ENCODE measurements around the gene ARHGAP44. TPM values are rescaled to one million over a fixed set of nuclear protein-coding genes. Genes with fewer than 3 reads are reported as not detected.
A peak's percentile ranks its signal among the peaks of the same experiment; 100 is the strongest.

The ARHGAP44 gene
- total RNA-seq, 2 experiments from 2014 or later = not detected

DNA sequence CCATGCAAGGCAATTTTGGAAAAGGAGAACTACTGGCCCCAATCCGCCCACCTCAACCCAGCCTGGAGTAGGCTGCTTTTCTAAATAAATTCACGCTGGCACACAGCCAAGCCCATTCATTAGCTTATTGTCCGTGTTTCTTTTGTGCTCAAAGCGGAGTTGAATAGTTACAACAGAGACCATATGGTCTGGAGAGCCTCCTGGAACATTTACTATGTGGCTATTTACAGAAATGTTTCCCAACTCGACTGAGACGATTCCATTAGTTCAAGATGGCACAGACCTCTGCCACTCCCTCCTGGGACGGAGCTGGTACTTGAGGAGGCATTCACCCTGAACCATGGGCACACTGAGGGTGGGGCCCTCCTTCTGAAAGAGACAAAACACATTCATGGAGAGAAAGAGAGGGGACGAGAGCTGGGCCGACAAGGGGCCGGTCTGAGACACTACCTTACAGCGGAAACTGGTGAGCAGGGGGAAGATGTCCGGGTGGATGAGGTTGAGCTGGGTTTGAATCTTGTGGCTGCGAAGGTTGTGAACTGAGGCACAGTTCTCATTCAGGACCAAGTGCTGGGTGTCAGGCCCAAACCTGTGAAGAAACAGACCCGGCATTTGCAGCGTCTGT lies 212.8 kb downstream of the ARHGAP44 start:
- TF ChIP-seq, protein P1, sequence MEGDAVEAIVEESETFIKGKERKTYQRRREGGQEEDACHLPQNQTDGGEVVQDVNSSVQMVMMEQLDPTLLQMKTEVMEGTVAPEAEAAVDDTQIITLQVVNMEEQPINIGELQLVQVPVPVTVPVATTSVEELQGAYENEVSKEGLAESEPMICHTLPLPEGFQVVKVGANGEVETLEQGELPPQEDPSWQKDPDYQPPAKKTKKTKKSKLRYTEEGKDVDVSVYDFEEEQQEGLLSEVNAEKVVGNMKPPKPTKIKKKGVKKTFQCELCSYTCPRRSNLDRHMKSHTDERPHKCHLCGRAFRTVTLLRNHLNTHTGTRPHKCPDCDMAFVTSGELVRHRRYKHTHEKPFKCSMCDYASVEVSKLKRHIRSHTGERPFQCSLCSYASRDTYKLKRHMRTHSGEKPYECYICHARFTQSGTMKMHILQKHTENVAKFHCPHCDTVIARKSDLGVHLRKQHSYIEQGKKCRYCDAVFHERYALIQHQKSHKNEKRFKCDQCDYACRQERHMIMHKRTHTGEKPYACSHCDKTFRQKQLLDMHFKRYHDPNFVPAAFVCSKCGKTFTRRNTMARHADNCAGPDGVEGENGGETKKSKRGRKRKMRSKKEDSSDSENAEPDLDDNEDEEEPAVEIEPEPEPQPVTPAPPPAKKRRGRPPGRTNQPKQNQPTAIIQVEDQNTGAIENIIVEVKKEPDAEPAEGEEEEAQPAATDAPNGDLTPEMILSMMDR (IDR thresholded peaks at IDR 0.05) = no peak
- Mint-ChIP-seq H3K4me1 (ENCODE audit: low read depth) (peaks cover 8% of the 10 kb centered on the region), H3K9me3 (no peaks in the 10 kb centered on the region), H3K27ac (no peak overlapping the region), H3K27me3 (no peaks in the 10 kb centered on the region), H3K4me3 (no peak overlapping the region), H3K36me3 (ENCODE audit: low read depth) (peaks cover 67% of the 10 kb centered on the region)
- ChIA-PET CTCF (interaction anchor here (0.9 to 1.5 kb wide), 3 partner anchors 16 to 27 kb away, joined by 4 to 5 read pairs (median 5); partner anchors contain the start of gene ELAC2), POLR2A (interaction anchor here (1.2 kb wide), 1 partner anchor 16 kb away, joined by 4 read pairs; no protein-coding TSS in a partner anchor)
- no peak for DNase-seq
- no peak for ATAC-seq (ENCODE audit: poor library complexity)
- intact Hi-C loops (cut with DNase I, micrococcal nuclease) = loop anchor here in 1 of 2 experiments (5.0 kb wide), 1 partner anchor 820 kb away; no protein-coding TSS in a partner anchor
- Histone ChIP-seq H3K4me1 (ENCODE audit: insufficient read depth, low read length) (no peaks in the 10 kb centered on the region), H3K27me3 (ENCODE audit: control insufficient read depth in 1 of 2, insufficient read depth in 2 of 2, low read length in 2 of 2) (no peaks in the 10 kb centered on the region), H3K27ac (ENCODE audit: low read depth in 1 of 2, low read length in 2 of 2) (no peak overlapping the region), H3K4me3 (ENCODE audit: low read length) (no peak overlapping the region), H3K36me3 (ENCODE audit: insufficient read depth, low read length) (peaks cover 94% of the 10 kb centered on the region), H3K9me3 (ENCODE audit: control insufficient read depth in 1 of 2, insufficient read depth in 1 of 2, low read length in 2 of 2) (no peaks in the 10 kb centered on the region)

DNA sequence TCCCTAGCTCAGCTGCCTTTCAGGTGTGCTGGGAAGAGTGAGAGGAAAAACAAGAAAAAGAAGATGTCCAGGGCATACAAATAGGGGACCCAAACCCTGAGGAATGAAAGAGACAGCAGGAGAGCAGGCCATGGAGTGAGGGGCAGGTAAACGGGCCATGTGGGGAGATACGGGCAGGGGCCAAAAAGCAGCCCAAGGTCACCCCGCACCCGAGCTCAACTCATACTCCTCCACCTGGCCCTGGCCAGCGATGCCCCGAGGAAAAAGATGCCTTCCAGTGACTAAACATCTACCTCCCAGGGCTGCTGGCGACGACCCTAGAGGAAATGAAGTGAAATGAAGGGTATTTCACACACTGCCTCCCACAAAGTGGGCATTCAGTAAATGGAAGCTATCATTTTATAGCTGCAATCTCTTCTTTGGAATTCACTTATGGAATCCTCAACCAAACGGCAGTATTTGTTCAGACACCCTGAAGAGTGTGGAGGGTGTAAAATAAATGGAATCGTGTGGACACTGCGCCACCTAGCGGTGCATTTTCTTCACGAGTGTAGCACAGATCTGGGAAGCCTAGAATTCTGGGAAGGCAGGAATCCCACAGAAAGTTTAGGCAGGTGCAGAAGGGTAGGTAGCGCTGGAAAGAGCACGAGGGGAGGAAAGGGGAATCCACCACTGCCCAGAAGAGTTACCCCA lies 213.6 kb downstream of the ARHGAP44 start:
- H3K4me1 Mint-ChIP-seq (ENCODE audit: low read depth) = peaks cover 8% of the 10 kb centered on the region

DNA sequence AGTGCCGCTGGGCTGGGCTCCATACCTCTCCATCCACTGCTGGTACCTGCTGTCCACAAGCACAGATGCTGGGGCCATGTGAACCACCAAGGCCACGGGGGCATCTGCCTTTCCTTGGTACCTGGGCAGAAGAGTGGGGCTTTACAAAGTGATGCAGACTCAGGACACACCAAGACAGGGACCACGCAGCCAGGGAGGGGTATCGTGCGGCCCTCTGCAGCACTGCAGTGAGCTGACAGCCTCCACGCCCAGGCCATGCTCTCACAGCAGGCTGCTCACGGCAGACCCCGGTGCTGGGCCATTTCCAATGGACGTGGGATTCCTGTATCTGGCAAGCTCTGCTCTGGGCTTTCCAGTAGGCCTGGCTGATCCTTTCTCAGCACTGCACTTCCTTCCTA lies 214.2 kb downstream of the ARHGAP44 start:
- ATAC-seq (ENCODE audit: poor library complexity) = no peak
- intact Hi-C loops (cut with DNase I, micrococcal nuclease) = loop anchor here in 1 of 2 experiments (5.0 kb wide), 1 partner anchor 821 kb away; no protein-coding TSS in a partner anchor

More for the DNA sequence above, 213.6 kb downstream of the ARHGAP44 start:
- H3K36me3 Mint-ChIP-seq (ENCODE audit: low read depth) = peaks cover 65% of the 10 kb centered on the region
- no peak overlapping the region for H3K4me3 Mint-ChIP-seq
- peak; percentile 16 to 70 (median 34) for DNase-seq
- no peaks in the 10 kb centered on the region for H3K9me3 ChIP-seq (ENCODE audit: control insufficient read depth in 1 of 2, insufficient read depth in 1 of 2, low read length in 2 of 2)
- no peaks in the 10 kb centered on the region for H3K27me3 Mint-ChIP-seq
- no peak overlapping the region for H3K27ac ChIP-seq (ENCODE audit: low read depth in 1 of 2, low read length in 2 of 2)
- no peaks in the 10 kb centered on the region for H3K9me3 Mint-ChIP-seq
- TF ChIP-seq, protein P1 (IDR thresholded peaks at IDR 0.05) = peak; percentile 83
- no peak for ATAC-seq (ENCODE audit: poor library complexity)
- ChIA-PET POLR2A (interaction anchor here (1.2 kb wide), 1 partner anchor 16 kb away, joined by 4 read pairs; no protein-coding TSS in a partner anchor), CTCF (interaction anchor here (0.9 to 1.5 kb wide), 3 partner anchors 15 to 27 kb away, joined by 4 to 5 read pairs (median 5); partner anchors contain the start of gene ELAC2)
- no peak overlapping the region for H3K4me3 ChIP-seq (ENCODE audit: low read length)
- H3K4me1 ChIP-seq (ENCODE audit: insufficient read depth, low read length) = no peaks in the 10 kb centered on the region
- H3K36me3 ChIP-seq (ENCODE audit: insufficient read depth, low read length) = peaks cover 89% of the 10 kb centered on the region
- intact Hi-C loops (cut with DNase I, micrococcal nuclease) = loop anchor here in 1 of 2 experiments (5.0 kb wide), 1 partner anchor 821 kb away; no protein-coding TSS in a partner anchor
- H3K27ac Mint-ChIP-seq = no peak overlapping the region
- H3K27me3 ChIP-seq (ENCODE audit: control insufficient read depth in 1 of 2, insufficient read depth in 2 of 2, low read length in 2 of 2) = no peaks in the 10 kb centered on the region

More for the DNA sequence above, 214.2 kb downstream of the ARHGAP44 start:
- Histone ChIP-seq H3K27ac (ENCODE audit: low read depth in 1 of 2, low read length in 2 of 2) (no peak overlapping the region), H3K4me1 (ENCODE audit: insufficient read depth, low read length) (no peaks in the 10 kb centered on the region), H3K27me3 (ENCODE audit: control insufficient read depth in 1 of 2, insufficient read depth in 2 of 2, low read length in 2 of 2) (no peaks in the 10 kb centered on the region), H3K9me3 (ENCODE audit: control insufficient read depth in 1 of 2, insufficient read depth in 1 of 2, low read length in 2 of 2) (no peaks in the 10 kb centered on the region), H3K4me3 (ENCODE audit: low read length) (no peak overlapping the region), H3K36me3 (ENCODE audit: insufficient read depth, low read length) (peaks cover 86% of the 10 kb centered on the region)
- Mint-ChIP-seq H3K36me3 (ENCODE audit: low read depth) (peaks cover 65% of the 10 kb centered on the region), H3K4me1 (ENCODE audit: low read depth) (peaks cover 8% of the 10 kb centered on the region), H3K4me3 (no peak overlapping the region), H3K27me3 (no peaks in the 10 kb centered on the region), H3K27ac (no peak overlapping the region), H3K9me3 (no peaks in the 10 kb centered on the region)
- no peak for DNase-seq
- CTCF ChIA-PET = no interaction called here
- POLR2A ChIA-PET = no interaction called here
- TF ChIP-seq, protein P1 (IDR thresholded peaks at IDR 0.05) = no peak

Data from CD4-positive, alpha-beta T cell (primary cell).